Mesenteric fat pad (tissue), 1 donor: ENCODE measurements around the gene POU2F1. TPM values are rescaled to one million over a fixed set of nuclear protein-coding genes. Genes with fewer than 3 reads are reported as not detected.
"Not testable (repeated sequence)": the region's sequence is repeated elsewhere in the genome, so short reads cannot be mapped to it uniquely, and the experiment has no call there.

Source experiments
- DNase-seq: peaks from one replicate; pipeline ENCODE4 v3.0.0-alpha.2; 2020; ENCODE audit warnings: low spot score
- total RNA-seq: library from RNA; stranded (reverse); fragmentation: NEBNext Ultra II Directional; extraction: Animal tissue kit (Norgen Biotek cat#: 25700); gene quantifications from one replicate; pipeline ENCODE4 v1.2.1, GENCODE V29; 2021
- donor health status: DM: yes; HTN: yes; CAD: no.

The POU2F1 gene
- total RNA-seq, 1 donor from 2014 or later, result 18.8 TPM

DNA sequence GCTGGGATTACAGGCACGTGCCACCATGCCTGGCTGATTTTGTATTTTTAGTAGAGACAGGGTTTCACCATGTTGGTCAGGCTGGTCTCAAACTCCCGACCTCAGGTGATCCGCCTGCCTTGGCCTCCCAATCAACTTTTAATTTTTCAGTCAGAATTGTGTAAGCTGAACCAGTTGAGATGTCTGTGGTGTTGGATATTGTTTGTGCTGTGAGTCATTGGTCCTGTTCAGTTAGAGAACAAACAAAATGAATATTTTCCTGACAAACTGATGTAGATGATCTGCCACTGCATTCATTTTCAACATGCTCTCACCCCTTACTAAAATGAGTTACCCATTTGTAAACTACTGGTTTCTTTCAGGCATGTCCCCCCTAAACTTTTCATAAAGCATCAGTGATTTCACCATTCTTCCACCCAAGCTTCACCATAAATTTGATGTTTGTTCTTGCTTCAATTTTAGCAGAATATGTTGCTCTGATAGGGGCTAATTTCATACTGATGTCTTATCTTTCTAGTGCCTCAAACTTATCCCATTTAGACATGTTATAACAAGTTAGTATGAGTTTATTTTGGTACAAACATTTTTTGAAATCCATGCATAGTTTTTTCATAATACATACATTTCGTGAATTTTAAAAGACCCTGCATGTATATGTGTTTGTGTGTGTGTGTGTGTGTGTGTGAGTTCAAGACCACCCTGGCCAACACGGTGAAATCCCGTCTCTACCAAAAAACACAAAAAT is 15.2 kb upstream of the POU2F1 start:
- DNase-seq, result not testable (repeated sequence)

DNA sequence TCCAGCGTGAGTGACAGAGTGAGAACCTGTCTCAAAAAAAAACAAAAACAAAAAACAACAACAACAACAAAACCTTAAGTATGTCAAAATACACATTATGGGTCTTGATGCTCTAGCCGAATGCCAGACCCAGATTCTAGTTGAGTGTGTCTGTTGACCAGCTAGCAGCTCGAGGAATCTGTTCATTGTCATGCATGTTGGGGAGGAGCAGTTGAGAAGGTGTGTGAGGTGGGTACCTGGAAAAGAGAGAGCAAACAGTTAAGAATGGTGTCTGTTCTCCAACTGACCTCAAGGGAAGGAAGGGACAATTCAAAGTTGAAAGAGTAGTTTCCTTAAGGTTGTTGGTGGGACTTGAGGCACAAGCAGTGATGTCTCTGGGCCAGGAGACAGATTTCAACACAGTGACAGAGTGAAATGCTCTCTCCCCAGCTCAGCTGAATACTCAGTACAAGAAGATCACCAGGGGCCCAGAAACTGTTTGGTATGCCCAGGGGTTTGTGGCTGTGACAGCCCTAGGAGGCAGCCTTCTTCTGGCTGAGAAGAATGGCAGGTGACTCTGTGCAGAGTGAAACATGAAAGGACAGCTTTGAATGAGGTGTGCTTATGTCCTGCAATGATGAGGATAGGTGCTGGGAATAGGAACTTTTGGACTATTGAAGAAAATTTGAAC is 14.4 kb upstream of the POU2F1 start:
- DNase-seq, result no peak

DNA sequence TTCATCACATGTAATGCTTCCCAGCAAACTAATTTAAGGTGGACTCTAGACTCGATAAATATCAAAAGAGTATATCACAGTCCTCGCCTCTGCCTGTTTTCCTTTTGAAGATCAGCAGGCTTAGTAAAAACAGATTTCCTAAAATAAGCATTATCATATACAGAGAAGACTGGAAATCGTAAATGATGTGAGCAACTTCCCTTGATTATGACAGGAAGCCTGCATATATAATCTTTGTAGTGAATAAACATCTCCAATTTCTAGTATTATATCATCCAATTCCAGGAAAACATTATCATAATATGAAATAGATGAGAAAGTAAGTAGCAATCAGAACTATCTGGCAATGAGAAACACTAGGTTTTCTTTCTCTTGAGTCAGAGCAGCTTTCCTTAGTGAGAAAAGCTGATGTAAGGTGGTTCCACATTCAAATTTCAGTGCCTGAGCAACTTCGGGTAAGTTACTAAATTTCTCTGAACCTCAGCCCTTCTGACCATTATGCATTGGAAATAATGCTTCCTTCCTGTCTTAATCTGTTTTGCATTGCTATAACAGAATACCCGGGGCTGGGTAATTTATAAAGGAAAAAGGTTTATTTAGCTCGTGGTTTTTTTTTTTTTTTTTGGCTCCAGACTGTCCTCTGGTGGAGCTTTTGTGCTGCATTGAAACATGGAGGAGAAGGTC is 12.6 kb upstream of the POU2F1 start:
- DNase-seq, result no peak

DNA sequence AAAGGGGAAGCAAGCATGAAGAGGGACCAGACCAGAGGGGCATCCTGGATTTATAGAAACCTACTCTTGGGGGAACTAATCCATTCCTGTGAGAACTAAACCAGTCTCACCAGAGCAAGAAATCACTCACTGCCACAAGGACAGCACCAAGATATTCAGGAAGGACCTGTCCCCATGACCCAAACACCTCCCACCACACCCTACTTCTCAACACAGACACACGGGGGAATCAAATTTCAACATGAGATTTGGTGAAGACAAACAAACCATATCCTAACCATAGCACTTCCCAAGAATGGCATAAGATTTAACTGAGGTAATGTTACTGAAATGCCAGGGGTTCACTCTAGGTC is 12.1 kb upstream of the POU2F1 start:
- no peak for DNase-seq

DNA sequence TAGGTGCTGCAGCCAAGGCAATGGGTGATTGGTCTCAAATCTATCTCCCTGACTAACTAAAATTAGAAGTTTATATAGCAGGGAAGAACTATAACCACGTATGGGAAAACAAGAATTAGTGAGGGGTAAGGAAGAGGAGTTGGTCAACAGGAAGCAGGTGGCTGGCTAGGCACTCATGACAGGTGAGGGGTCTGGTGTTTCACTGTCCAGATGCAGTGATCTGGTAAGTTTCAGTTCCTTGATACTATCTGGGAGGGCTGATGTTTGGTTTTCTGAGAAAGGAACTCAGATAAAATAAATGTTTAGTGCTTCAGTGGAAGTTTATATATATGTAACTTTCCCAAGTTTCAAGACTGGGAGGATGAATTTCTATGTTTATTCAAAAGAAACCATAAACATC is 11.6 kb upstream of the POU2F1 start:
- no peak for DNase-seq

DNA sequence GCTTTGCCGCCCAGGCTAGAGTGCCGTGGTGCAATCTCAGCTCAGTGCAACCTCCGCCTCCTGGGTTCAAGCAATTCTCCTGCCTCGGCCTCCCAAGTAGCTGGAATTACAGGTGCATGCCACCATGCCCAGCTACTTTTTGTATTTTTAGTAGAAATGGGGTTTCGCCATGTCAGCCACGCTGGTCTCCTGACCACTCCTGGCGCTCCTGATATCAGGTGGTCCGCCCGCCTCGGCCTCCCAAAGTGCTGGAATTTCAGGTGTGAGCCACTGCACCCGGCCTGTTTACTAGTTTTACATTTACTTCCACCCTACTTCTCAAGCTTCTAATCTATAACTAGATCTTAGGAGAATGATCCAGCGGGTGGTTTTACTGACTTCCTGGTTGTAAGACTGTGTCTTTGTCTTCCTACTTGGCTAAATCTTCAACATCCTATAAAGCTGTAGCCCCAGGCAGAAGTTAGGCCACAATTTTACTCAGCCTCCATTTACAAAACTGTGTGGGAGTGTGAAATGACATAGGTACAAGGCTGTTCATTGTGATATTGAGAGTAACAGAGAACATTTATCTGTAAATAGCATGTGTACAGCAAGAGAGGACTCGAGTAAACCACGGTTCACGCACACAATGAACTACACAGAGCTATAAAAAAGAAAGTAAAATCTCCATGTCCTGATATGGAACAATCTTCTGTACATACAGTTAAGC is 9.6 kb upstream of the POU2F1 start:
- DNase-seq, result no peak

DNA sequence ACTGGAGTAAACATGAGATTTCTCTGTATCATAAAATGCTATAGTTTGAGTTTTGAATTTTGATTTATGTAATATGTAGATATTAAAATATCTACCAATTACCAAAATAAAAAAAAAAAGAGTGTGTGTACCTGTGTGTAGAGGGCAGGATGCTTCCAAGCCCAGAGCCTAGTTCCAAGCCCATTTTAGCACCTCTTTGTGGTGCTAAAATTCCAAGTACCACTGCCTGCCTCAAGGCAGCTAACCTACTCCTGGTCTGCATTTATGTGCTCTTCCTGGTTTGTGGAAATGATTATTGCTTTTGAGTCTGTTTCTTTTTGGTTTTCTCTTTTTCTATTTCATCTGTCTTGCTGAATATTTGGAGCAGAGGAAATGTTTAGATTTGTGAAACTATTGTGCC is 8.7 kb upstream of the POU2F1 start:
- DNase-seq, result no peak

DNA sequence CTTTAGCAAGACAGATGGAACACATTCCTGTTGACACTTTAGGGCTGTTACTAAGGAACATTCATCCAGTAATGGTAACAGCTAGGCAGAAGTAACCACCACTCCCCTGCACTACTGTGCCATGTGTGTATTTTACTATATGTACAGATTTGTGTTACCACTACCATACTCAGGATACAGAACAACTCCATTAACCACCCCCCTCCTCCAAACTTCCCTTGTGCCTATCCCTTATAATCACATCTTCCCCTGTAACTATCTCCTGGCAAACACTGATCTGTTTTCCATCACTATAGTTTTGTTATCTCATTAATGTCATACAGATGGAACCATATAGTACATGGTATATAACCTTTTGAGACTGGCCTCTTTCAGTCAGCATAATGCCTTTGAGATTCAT is 3.9 kb upstream of the POU2F1 start:
- DNase-seq, result no peak

DNA sequence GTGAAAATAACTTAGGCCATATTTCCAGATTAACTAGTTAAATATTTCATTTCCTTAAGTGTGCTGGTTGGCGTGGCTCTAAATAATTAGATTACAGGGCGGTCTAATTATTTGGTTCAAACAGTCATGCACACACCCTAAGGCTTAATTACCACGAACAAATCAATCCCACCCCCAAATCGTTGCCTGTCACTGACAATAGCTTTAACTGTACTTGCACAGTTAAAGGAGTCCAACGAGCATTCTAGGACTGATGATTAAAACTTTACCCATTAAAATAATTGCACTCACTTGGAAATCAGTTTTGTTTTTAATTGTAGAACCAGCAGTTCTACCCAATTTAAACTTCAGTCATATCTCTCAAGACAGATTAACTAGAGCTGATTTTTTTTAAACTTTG is 1.5 kb upstream of the POU2F1 start:
- no peak for DNase-seq

DNA sequence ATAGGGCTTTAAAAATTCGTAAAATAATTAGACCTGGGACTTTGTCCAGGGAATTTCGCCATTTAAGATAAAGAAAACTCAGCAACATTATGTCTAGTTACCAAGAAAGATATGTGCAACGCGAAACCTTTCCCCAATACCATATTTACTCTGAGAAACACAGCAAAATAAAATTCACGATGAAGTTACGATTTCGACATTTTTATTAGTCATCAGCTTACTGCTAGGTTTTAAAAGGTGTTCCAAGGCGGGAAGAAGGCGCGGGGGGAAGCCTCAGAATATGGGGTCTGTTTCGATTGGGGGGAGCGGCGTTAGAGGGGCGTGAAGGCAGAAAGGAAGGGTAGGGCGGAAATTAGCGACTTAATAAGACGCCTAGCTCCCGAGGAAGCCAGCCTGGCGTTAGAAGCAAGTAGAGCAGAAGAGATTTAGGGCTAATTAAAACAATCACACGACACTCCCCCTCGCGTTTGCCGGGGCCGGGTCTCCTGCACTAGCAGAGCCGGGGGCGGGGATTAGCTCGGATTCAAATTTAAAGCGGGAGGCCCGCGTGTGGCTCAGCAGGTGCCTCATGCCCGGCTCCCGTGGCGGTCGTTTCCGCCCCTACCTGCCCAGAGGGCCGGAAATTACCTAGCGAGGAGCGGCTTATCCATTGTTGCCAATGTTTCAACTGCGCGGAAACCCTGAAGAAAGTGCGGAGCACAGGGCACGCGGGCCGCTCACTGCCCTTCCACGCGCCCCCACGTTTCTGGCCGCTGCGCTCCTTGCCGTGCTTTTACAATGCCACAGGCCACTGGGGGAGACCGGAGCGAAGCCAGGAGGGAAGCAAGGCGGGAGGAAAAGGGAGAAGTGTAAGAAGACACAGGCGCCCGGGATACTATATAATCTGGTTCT is 795 bp upstream of the POU2F1 start:
- DNase-seq, result peak; percentile 92

DNA sequence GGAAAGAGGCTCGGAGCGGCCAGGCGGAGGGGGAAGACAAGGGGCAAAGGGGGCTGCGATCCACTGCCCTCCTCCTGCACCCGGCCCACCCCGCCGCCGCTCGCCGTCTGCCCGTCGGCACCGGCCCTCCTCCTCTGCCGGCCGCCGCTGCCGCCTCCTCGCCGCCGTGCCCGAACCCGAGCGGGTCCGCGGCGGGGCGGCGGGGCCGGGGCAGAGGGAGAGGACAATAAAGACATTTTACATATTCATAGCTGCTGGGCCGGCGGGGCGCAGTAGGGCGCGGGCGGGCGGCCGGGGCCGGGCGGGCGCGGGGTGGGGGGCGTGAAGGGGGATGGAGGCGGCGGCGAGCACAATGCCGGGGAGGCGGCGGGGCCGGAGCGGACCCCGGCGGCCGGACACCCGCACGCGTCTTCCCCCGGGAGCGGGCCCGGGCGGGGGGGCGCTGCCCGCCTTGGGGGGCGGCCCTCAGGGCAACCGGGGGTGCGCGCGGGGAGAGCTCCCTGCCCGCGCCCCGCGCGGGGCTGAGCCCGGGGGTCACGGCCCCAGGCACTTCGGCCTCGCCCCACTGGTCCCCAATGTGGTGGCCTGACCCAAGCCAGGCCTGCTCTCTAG is 546 bp downstream of the POU2F1 start:
- no peak for DNase-seq

DNA sequence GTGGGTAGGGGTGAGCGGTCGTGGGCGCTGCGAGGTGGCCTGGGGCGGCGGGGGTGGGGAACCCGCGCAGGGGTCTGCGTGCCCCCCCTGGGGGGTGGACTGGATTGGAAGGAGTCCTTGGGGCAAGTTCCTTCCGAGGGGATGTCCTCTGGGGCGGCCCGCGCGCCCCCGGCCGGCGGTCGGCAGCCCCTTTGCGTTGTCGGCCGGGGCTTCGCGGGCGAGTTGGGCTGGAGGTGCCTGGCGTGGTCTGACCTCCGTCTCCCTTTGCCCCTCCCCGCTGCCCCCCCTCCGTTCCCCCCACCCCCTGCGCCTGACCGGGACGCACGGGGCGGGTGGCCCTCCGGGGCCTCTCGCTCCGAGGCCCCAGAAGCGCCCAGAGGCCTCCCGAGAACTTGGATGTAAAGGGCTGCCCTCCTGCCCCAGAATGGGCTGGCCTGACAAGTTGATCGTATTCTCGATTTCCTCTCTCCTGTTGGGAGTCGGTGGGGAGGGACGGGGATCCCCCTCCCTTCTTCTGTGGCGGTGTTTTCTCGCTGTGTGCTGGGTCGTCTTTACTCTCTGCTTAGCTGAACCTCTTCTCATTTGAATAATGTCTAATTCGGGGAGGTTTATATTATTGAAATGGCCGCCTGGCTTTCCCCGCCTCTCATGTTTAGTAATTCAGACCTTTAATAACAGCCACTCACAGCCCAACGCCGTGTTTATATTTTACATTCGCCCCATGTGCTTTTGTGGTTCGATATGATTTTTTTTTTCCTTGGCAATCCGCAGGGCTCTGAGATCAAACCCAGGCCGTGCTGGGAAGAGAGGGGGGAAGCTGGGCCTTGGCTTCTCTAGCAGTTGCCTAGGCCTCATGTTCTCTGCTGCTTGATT is 1.3 kb downstream of the POU2F1 start:
- DNase-seq, result no peak

DNA sequence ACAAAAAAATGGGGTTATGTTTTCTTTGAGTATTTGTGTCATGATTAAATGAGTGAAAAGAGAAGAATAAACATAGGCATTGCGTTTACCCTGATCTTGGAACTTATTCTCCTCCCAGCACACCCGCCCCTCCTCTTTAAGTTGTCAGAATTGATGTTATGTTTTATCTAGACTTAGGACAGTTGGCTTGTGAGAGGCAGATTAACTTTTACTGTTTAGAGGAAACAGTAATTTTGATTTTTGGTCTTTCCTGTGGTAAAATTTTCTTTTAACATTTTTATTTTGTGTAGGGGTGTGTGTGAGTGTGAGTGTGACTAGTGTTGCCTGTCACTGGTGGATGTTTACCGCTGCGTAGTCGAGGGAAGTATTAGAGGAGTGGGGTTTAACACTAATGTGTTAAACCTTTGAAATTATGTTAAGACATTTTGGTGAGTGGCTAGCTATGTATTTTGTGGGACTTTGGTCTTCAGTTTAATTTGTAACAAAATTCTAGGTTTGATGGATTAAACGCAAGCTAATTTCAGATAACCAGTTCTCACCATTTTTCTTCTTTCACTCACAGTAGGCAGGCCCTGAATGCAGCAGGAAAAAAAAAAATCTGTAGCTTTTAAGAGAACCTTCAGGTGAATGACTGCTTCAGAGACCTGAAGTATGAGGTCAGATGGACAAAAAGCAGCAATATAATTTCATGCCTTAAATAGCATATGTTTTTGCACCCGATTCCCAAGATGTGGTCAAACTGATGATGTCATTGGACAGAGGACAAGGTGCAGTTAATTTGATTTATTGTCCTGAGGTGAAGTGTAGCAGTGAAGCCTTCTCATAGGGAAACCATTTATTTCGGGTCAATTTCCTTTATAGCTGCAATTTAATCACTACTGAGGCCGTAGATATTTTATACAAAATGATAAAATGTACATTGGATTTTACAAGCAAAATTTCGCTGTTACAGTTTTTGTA is 2.7 kb downstream of the POU2F1 start:
- no peak for DNase-seq

DNA sequence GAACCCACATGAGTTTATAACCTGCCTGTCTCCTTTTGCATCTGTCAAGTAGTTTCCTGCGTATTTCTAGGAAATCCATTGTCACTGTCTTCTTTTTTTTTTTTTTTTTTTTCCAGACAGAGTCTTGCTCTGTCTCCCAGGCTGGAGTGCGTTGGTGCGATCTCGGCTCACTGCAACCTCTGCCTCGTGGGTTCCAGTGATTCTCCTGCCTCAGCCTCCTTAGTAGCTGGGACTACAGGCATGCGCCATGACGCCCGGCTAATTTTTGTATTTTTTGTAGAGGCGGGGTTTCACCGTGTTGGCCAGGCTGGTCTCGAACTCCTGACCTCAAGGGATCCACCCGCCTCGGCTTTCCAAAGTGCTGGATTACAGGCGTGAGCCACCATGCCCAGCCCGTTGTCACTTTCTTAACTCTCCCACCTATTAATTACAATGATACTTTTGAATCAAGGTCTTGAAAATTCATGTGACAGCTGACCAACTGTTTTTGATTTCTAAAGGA is 4.1 kb downstream of the POU2F1 start:
- not testable (repeated sequence) for DNase-seq

DNA sequence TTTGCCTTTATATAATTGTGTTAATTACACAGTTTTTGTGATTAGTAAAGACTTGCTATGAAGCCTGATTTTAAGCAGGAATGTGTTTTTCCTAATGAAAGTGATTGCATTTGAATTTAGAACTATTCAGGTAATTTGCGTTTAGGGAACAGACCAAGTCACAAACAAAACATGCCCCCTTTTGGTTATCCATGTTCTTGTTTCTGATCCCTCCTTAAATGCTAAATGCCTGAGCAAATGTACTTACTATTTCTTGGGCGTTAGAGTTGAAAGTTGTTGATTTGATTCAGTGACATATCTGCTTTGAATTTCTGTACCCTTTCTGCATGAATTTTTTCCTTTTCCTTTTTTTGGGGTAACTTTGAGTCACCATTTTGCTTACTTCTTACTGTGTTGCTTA is 5.2 kb downstream of the POU2F1 start:
- DNase-seq, result no peak

DNA sequence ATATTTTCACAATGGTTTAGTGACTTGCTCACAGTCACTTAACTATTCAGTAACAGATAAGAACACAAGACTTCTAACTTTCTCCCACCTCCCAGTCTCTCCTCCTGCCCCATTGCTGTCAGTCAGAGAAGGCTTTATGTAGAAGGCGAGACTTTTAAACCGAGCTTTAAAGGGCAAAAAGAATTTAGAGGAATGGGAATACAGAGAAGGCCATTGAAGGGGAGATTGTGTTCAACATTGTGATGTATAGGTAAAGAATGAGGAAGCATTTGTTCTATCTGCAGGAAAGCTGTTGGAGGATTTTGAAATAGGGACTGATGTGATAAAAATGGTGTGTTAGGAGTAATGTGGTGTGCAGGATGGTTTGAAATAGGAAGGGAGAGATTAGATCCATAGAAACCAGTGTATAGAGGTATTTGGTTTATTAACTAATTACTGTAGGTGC is 7.3 kb downstream of the POU2F1 start:
- DNase-seq, result no peak

DNA sequence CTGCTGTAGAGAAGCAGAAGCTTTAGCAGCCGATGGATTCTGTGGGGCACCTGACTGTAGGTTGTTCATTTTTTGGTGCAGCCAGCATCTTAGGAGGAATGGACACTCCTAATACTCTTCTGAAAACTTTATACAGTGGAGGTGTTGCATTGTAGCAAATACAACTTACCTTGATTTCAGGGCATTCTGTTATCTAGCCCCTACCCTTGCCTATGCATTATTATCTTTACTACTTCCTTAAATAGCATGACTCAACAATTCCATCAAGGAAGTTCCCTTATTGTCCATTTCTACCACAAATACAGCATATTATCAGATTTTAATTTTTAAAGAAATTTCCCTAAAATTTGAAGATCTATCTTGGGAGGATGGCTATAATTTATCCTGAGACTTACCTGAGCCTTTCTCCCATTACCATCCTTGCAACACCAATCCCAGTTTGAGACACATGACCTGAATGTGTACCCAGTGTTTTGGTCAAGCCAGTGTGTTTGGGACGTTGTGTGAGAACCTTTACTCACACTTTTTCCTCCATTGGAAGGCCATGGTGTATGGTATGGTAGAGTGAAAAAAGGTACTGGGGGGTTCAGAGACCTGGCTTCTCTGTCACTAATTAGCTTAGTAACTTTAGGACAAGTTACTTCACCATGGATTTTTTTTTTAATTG is 9.2 kb downstream of the POU2F1 start:
- no peak for DNase-seq
